ENCODE data around the gene SEMA3F. TPM values are rescaled to one million over a fixed set of nuclear protein-coding genes. Genes with fewer than 3 reads are reported as not detected.
"Not testable (repeated sequence)": the region's sequence is repeated elsewhere in the genome, so short reads cannot be mapped to it uniquely, and the experiment has no call there.

Gene SEMA3F
- total RNA-seq, 1 donor from 2014 or later = 10.2 TPM

- intact Hi-C loops (cut with micrococcal nuclease) = no loop called here
- Histone ChIP-seq H3K36me3 (no peaks in the 10 kb centered on the region), H3K4me3 (no peak overlapping the region), H3K27ac (replicated peaks) (no peak overlapping the region), H3K4me1 (peaks cover 19% of the 10 kb centered on the region), H3K27me3 (ENCODE audit: low read depth) (peaks cover 10% of the 10 kb centered on the region), H3K9me3 (replicated peaks) (no peaks in the 10 kb centered on the region)
- TF ChIP-seq, protein P1, sequence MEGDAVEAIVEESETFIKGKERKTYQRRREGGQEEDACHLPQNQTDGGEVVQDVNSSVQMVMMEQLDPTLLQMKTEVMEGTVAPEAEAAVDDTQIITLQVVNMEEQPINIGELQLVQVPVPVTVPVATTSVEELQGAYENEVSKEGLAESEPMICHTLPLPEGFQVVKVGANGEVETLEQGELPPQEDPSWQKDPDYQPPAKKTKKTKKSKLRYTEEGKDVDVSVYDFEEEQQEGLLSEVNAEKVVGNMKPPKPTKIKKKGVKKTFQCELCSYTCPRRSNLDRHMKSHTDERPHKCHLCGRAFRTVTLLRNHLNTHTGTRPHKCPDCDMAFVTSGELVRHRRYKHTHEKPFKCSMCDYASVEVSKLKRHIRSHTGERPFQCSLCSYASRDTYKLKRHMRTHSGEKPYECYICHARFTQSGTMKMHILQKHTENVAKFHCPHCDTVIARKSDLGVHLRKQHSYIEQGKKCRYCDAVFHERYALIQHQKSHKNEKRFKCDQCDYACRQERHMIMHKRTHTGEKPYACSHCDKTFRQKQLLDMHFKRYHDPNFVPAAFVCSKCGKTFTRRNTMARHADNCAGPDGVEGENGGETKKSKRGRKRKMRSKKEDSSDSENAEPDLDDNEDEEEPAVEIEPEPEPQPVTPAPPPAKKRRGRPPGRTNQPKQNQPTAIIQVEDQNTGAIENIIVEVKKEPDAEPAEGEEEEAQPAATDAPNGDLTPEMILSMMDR (IDR thresholded peaks at IDR 0.05; ENCODE audit: borderline replicate concordance) = no peak
- no peak for DNase-seq
Measured at GRCh38 chr3:50221411-50222168, 66.5 kb downstream of the SEMA3F start.

GRCh38 chr3:50222169-50222528, 67.0 kb downstream of the SEMA3F start:
- Histone ChIP-seq H3K36me3 (no peaks in the 10 kb centered on the region), H3K27me3 (ENCODE audit: low read depth) (peaks cover 10% of the 10 kb centered on the region), H3K4me1 (peaks cover 24% of the 10 kb centered on the region), H3K27ac (replicated peaks) (no peak overlapping the region), H3K9me3 (replicated peaks) (no peaks in the 10 kb centered on the region), H3K4me3 (no peak overlapping the region)
- DNase-seq = no peak
- TF ChIP-seq, protein P1 (IDR thresholded peaks at IDR 0.05; ENCODE audit: borderline replicate concordance) = no peak
- intact Hi-C loops (cut with micrococcal nuclease) = no loop called here

DNA sequence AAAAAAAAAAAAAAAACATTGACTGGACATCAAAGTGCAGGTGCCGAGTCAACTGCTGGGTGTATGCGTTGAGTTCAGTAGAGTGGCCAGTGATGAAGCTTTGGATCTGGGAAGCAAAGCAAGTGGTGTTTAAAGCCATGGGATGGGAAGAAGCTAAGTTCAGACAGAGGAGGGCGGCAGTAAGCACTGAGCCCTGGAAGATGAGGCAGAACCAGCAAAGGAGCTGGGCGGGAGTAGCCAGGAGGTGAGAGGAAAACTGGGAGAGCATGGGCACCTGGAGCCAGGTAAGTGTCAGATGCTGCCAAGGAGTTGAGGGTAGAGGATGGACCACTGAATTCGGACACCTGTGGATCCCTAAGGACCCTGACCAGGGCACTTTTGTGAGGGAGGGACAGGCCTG, 69.5 kb downstream of the SEMA3F start:
- no peak overlapping the region for H3K4me3 ChIP-seq
- TF ChIP-seq, protein P1 (IDR thresholded peaks at IDR 0.05; ENCODE audit: borderline replicate concordance) = no peak
- peaks cover 10% of the 10 kb centered on the region for H3K27me3 ChIP-seq (ENCODE audit: low read depth)
- intact Hi-C loops (cut with micrococcal nuclease) = loop anchor here (5.0 kb wide), 1 partner anchor 48 kb away; no protein-coding TSS in a partner anchor
- no peak overlapping the region for H3K27ac ChIP-seq (replicated peaks)
- H3K9me3 ChIP-seq (replicated peaks) = no peaks in the 10 kb centered on the region
- DNase-seq = no peak
- H3K4me1 ChIP-seq = peaks cover 35% of the 10 kb centered on the region
- H3K36me3 ChIP-seq = no peaks in the 10 kb centered on the region

- intact Hi-C loops (cut with micrococcal nuclease) = loop anchor here (5.0 kb wide), 1 partner anchor 45 kb away; no protein-coding TSS in a partner anchor
- H3K27ac ChIP-seq (replicated peaks) = peak overlapping the region; percentile 87
- peaks cover 26% of the 10 kb centered on the region for H3K4me1 ChIP-seq
Measured at GRCh38 chr3:50226888-50227389, 71.8 kb downstream of the SEMA3F start.

GRCh38 chr3:50227390-50228183, 72.5 kb downstream of the SEMA3F start:
- peak; percentile 91 for DNase-seq
- peak overlapping the region; percentile 87 for H3K27ac ChIP-seq (replicated peaks)
- TF ChIP-seq, protein P1 (IDR thresholded peaks at IDR 0.05; ENCODE audit: borderline replicate concordance) = peak; percentile 97
- no peaks in the 10 kb centered on the region for H3K9me3 ChIP-seq (replicated peaks)
- intact Hi-C loops (cut with micrococcal nuclease) = loop anchor here (5.0 kb wide), 1 partner anchor 45 kb away; no protein-coding TSS in a partner anchor
- H3K4me1 ChIP-seq = peaks cover 26% of the 10 kb centered on the region
- H3K27me3 ChIP-seq (ENCODE audit: low read depth) = peaks cover 10% of the 10 kb centered on the region
- peak overlapping the region; percentile 76 for H3K4me3 ChIP-seq
- no peaks in the 10 kb centered on the region for H3K36me3 ChIP-seq

More at GRCh38 chr3:50226888-50227389, 71.8 kb downstream of the SEMA3F start:
- no peak for DNase-seq
- peak overlapping the region; percentile 76 for H3K4me3 ChIP-seq
- TF ChIP-seq, protein P1 (IDR thresholded peaks at IDR 0.05; ENCODE audit: borderline replicate concordance) = no peak
- H3K36me3 ChIP-seq = no peaks in the 10 kb centered on the region
- H3K9me3 ChIP-seq (replicated peaks) = no peaks in the 10 kb centered on the region
- H3K27me3 ChIP-seq (ENCODE audit: low read depth) = peaks cover 10% of the 10 kb centered on the region

- H3K9me3 ChIP-seq (replicated peaks); H3K36me3 ChIP-seq; DNase-seq; H3K27me3 ChIP-seq (ENCODE audit: low read depth): not testable (repeated sequence)
- H3K4me1 ChIP-seq = peaks cover 26% of the 10 kb centered on the region
- intact Hi-C loops (cut with micrococcal nuclease) = loop anchor here (5.0 kb wide), 1 partner anchor 44 kb away; no protein-coding TSS in a partner anchor
- peak overlapping the region; percentile 76 for H3K4me3 ChIP-seq
- peak overlapping the region; percentile 87 for H3K27ac ChIP-seq (replicated peaks)
Measured at GRCh38 chr3:50228184-50228763, 73.2 kb downstream of the SEMA3F start.

All from left ventricle myocardium inferior (tissue), 1 donor.